Superior temporal gyrus (tissue), 1 donor: Measurements from ENCODE around the gene ATP10A.
"Not testable (repeated sequence)": the region's sequence is repeated elsewhere in the genome, so short reads cannot be mapped to it uniquely, and the experiment has no call there.

ENCODE experiments used
- DNase-seq: peaks from one replicate; pipeline ENCODE4 v3.0.0-alpha.2; 2016; ENCODE audit errors: extremely low spot score

The ATP10A gene

DNA sequence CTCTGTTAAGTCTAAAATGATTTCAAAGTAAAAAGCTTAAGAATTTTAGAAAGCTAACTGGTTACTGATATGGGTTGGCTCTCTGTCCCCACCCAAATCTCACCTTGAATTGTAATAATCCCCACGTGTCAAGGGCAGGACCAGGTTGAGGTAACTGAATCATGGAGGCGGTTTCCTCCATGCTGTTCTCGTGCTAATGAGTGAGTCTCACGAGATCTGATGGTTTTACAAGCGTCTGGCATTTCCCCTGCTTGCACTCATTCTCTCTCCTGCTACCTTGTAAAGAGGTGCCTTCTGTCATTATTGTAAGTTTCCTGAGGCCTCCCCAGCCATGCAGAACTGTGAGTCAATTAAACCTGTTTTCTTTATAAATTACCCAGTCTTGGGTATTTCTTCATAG is 7.1 kb downstream of the ATP10A start:
- not testable (repeated sequence) for DNase-seq

DNA sequence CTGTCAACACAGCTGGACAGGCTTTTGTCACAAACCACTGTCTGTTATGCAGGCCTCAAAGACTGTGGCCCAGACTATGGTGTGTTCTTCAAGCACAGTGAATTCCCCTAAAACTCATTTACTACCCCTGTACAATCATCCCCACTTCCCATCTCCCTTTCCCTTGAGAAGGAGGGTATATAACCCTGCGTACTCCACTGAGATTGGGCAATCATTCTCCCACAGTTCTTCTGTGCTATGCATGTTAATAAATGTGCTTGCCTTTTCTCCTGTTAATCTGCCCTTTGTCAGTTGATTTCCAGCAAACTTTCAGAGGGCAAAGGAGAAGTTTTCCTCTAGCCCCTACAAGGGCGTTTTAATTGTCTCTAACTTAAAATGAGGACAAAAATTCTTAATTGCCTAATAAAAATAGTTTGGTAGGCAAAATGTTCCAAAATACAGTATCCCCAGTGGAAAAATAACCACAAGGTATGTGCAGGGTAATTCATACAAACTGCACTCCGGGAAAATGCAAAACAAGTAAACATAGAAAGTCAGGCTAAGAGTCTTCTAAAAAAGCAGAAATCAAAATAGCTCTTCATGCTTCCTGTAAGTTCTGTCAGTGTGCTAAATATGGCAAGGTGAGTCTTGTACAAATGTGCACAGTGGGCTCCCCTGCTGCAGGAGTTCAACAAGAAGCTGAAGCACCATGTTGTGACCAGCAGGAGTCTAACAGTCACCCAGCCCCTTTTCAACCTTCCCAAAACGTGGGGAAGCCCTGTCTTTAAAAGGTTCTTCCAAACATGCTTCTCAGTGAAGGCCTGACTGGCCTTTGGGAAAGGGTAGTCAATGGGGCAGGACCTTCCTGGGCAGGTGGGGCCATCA is 10.2 kb downstream of the ATP10A start:
- no peak for DNase-seq

DNA sequence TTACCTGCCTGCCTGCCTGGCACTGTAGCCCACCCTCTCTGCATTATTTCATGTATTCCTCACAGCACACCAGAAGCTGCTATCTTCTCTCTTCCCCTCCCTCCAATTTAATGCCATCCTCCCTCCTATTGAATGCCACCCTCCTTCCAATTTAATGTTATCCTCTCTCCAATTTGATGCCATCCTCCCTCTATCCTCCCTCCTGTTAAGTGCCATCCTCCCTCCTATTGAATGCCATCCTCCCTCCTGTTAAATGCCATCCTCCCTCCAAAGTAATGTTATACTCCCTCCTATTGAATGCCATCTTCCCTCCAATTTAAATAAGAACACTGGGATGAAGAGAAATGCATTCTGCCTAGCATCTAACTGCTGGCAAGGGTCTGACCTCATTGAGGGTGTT is 11.1 kb downstream of the ATP10A start:
- DNase-seq, result no peak

DNA sequence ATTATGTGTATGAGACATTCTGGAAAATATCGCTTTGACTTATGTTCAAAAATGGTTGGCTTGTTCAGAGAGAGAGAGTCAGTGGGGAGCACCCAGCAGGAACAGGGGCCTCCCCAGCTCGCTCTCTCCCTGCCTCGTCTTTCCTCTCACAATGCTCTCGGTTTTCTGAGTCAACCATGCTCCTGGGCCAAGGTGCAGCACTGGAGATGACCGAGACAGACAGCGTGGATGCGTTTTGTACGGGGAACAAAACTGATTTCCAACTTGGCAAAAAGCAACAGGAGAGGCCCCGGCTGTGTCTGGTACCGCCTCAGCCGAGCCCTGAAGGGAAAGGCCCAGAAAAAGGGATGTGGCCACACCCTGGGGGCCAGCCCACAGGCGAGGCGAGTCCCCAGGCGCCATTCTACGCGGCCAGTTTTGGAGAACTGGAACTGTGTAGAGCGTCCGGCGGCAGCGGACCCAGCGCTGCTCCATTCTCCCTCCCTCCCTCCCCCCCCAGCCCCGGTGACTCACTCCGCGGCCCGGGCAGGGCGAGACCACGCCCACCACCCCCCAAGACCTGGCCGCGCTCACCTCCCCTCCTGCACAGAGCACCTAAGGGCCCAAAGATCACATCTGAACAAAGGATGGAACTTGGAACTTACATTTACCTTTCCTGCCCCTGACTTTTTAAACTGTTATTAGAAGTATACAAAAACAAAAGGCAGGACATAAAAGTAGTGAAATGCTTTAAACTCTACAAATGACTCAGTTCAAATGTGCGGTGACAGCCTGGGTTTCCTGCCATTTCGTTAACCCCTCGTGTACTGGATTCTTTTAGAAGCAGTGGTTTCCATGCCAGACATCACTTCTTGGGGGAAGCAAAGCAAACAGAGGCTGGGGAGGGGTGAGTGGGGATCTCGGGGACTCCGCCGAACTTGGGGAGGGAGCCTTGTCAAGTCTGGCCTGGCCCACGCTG is 12.7 kb downstream of the ATP10A start:
- no peak for DNase-seq

DNA sequence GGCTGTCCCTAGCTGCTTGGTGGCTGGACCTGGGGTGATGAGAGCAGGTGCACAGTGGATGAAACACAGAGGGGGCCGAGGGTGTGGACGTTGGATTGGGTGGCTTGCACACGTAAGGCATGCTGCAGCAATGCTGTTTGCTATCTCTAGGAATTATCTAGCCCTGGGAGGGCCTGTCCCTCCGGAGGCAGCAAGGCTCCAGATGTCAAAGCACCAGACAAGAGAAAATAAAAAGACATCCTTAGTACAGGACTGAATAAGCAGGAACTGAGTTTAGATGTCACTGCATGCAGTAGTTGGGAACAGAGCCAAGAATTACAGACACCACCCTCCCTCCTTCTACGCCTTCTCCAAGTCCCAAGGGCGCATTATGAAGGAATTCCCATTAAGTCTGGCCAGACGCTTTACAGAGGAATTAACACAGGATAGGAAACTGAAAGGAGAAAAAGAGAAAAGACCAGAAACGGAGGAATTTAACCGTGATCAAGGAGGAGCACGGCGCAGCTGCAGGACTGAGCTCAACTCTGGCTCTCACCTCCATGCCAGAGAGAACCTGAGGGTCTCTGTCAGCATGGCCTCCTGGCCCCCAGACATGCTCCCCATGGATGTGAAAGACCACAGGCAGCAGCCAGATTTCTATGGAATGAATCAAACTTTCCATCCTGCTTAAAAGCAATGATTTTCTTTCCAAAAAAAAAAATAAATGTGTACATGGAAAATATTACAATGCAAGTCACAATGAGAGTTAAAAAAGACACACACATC is 13.8 kb downstream of the ATP10A start:
- no peak for DNase-seq

DNA sequence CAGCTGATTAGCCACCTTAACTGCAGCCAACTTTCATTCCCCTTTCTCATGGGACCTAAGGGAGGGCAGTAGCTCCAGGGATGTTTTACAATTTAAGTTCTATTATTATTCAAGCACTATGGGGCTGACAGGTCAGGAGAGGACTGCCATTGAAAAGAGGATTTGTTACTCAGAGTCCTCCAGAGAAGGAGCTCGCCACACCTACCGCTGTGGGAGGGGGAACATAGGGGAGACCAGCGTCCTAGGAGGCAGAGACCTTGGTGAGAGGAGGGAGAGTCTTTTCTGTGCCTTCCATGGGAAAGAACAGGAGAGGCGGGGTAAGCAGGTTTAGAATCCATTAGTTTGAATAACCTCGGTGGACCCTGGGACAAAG is 14.4 kb downstream of the ATP10A start:
- DNase-seq, result no peak

DNA sequence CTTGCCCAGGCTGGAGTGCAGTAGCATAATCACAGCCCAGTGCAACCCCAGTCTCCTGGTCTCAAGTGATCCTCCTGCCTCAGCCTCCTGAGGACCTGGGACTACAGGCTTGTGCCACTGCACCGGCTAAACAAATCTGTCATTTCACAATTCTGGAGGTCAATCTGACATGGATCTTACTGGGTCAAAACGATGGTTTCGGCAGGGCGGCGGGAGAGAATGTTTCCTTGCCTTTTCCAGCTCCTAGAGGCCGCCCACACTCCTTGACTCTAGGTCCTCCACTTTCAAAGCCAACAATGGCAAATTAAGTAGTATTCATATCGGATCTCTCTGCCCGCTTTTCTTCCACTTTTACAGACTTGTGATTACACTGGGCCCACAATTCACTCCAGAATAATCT is 14.8 kb downstream of the ATP10A start:
- DNase-seq, result no peak

DNA sequence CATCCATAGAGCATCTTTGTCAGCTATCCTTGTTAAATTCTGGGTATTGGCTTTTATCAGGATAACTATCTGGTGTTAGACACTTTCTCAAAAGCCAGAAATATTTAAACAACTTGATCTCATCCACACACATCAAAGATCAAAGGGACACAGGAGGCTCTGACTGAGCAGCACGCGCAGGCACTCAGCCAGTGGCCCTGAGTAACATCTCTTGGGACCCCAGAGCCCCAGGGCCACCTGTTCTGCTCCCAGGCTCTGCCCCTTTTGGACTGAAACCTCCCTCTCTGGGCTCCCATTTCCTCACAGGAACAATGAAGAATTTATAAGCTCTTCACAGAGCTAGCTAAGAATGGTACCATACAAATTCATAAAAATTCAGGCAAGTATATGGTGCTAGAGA is 16.1 kb downstream of the ATP10A start:
- no peak for DNase-seq

DNA sequence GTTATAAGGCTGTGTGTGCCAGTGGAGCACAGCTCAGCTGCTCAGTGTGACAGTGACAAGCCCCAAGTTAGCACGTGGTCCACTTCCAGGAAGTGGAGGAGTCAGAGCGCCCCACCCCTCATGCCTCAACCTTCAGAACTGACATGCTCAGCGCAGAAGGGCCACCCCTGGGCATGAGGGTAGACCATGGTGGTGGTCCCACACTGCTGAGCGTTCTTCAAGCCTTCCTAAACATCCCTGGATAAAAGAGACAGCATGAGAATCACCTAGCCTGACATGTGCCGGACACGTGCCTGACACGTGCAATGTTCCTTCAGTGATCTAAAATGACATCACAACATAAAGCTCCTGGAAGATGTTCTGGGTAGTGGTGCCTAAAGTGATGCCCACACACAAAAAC is 16.8 kb downstream of the ATP10A start:
- no peak for DNase-seq

DNA sequence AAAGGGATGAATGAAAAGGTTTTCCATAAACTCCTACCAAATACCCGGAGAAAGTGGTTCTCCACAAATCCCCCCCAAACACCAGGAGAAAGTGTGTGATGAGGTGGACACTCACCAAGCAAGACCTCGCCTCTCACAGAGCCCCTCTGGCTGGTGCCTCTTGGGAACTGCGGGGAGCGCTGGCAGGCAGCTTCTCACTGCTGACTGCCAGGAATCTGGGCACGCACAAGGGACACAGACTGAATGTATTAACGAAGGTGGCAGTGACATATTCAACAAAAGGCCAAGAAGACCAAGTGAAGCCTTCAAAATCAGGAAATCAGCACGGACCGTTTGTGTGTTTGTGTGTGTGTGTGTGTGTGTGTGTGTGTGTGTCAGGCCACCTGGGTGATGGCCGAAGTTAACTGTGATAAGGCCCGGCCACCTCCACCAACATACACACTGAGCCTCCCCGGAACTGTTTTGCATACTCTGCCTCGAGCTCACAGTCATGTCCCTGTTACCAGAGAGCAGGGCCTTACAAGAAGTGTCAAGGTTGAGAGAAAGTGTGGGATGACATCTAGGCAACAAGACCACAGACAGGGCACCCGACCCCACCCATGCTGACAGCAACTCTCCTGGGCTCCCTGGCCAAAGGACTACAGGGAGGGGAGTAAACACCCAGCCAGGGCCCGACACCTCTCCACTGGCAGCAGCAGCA is 18.0 kb downstream of the ATP10A start:
- DNase-seq, result no peak

DNA sequence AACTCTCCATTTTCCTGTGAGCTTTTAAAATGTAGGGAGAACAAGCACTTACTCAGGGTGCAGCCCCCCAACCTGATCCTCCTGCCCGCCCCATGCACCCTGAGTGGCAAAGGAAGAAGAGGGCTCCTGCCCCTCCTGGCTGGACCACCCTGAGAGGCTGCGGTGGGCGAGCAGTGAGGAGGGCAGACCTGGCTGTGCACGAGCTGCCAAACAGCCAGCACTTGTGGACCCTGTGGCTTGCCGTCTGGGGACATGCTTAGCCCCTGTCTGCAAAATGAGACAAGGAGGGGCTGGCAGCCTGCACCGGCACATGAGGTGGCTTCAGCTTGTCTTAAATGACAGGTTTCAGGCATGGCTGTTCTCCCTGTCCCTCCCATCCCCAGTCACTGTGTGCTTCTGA is 18.6 kb downstream of the ATP10A start:
- DNase-seq, result no peak

DNA sequence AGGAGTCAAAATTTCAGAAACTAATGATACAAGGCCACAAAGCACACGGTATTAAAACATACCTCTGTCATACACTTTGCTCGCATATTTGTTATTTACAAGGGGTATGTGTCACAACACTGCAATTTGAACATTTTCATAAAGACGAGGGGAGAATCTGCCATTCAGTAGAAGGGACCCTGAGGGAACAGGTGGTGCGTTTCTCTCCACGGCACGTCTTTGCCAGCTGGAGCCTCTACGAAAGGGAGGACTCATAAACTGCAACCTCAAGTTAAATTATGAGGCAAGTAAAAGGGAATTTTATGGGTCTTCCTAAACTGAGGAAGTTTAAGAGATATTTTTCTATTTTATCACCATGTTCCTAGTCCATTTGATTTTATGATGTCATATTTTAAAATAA is 19.1 kb downstream of the ATP10A start:
- no peak for DNase-seq

DNA sequence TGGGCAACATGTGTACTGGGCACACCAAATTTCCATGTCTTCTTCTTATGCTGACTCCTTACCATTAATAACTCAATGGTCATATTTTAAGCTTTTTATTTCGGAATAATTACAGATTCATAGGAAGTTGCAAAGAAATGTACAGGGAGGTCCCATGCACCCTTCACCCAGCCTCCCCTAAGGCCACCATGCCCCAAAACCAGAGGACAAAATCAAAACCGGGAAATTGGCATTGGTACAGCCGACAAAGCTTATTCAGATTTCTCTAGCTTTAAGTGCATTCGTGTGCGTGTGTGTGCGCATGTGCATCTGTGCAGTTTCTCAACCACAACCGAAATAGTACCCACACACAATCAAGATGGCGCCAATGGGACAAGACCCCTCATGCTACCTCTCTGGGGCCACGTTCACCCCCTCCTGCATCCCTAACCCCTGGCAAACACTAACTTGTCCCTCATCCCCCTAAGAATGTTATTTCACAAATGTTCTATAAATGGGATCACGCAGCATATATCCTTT is 23.4 kb downstream of the ATP10A start:
- no peak for DNase-seq

DNA sequence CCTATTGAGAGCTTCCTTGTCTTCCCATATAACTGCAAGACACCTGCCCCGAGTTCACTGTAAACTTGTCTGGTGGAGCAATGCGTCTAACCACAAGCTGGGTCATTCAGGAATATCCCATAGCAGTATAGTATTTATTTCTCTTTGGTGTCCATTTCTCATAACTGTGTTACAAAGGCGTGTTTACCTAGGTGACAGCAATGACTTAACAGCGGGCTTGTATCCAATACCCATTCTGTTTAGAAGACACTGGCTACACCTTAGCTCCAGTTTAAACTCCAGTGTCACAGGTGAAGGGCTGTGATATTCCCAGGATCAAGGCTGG is 24.3 kb downstream of the ATP10A start:
- DNase-seq, result no peak

DNA sequence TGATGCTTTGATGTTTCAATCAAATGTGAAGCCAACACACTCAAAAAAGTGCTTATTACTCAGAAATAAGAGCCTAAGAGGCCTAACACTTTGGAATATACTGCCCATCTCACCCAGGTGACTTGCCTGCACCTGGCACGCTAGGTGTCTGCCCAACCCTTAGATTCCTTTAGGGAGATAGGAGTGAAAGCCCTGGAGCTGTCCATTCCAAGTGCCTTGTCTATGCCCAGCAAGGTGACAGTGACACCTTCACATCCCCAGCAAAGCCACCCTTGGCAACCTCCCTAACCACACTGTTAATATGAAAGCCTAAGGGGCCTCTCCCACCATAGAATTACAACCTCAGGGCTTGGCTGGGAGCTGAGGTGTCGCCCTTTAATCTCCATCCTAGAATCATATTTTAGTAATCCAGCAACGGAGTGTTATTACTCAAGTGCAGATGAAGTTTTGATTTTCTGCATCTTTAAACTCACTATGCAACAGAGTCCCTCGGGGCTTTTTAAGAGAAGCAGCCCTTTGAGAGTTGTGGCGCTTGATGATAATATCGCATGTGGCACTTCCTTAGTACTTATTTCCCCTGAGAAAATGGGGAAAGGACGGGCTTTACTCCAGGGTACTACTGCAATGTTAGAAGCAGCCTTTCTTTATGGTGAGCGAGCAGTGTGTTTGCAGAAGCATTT is 24.8 kb downstream of the ATP10A start:
- no peak for DNase-seq

DNA sequence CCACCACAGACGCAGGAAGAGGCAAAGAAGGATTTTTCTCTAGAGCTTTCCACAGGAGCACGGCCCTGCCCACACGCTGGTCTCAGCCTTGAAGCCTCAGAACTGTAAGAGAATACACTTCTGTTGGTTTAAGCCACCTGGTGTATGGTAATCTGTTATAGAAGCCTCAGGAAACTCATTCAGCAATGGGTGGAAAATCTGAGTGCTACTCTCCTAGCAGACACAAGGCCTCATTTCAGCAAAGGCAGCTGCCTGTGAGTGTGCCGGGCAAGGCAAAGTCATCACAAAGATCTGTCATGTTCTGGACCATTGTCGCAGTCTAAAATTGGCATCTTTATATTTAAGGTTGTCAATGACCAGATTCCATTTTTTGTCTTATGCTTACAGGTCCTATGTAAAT is 31.0 kb downstream of the ATP10A start:
- peak; percentile 24 for DNase-seq

DNA sequence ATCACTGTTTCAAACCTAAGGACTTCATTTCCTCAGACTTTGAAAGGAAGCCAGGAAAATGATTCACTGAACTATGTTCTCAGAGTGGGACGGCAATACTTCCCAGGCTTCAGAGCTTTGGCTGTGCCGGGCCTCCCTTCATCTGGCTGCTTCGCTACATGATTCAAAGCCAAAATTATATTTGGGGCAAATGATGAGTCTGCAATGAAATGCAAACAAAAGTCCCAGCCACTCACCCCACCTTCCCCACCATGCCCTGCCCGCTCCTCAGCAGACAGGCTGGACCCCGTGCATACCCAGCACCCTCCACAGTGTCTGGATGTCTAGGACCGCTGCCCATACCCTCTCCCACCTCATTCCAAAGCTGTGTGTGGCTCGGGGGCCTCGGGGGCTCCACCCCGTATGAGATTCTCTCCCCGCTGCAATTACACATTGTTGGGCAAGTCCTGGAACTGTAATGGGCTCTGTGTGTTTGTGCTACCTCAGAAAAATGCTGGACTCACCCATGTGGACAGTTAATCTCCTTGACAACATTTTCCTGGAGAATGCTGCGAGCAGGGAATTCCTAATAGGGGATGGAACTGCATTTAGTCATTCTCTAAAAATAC is 32.2 kb downstream of the ATP10A start:
- peak; percentile 50 for DNase-seq

DNA sequence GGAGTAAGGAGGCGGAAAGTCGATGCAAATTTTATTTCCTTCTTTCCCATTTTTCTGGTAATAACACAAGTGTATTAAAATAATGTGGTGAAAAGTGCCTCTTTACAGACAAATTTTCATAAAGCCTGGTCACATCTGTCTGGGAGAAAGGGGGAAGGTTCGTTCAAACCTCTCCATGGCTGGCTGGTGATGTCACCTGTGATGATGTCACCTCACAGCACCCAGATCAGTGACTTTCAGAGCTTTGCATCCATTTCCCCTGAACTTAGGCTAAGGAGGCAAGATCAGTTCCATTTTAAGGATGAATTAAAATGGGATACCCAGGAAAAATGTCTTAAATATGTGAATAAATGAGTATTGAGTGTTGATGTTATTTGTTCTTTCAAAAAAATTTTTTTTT is 34.1 kb downstream of the ATP10A start:
- no peak for DNase-seq

DNA sequence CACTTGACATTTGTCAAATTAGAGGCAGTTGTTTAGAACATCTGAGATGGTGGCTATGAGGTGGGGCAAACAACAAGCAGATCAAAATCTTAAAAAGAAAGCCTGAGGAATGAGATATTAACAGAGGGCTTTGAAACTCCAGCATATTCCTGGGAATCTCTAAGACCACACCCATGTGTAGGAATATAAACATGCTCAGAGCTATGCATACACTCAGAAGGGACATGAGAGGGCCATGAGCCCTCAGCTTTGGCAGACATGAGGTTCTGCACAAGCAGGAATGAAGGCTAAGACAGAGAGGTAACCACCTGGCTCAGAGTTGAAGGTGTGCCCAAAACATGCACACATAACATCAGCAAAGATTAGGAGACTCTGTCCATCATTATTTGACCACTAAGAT is 37.9 kb downstream of the ATP10A start:
- no peak for DNase-seq

DNA sequence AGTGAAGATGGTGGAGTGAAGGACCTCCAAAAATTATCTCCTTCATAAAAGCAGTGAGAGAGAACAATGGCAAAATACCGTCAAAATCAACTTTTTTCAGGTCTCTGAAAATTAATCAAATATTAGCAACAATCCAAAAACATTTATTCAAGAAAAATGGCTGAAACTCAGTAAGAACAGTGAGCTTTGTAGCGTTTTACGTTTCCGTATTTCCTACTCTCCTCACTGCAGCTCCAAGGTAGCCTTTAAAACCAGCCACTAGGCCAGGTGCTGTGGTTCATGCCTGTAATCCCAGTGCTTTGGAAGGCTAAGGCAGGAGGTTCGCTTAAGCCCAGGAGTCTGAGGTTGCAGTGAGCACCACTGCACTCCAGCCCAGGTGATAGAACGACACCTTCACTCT is 38.5 kb downstream of the ATP10A start:
- no peak for DNase-seq
